ENCODE results near the gene EPHA7. TPM values are rescaled to one million over a fixed set of nuclear protein-coding genes. Genes with fewer than 3 reads are reported as not detected.
A peak's percentile ranks its signal among the peaks of the same experiment; 100 is the strongest.

EPHA7 gene
- total and polyA plus RNA-seq, 2 experiments from 2014 or later, result 35.8 to 59.0 TPM

DNA sequence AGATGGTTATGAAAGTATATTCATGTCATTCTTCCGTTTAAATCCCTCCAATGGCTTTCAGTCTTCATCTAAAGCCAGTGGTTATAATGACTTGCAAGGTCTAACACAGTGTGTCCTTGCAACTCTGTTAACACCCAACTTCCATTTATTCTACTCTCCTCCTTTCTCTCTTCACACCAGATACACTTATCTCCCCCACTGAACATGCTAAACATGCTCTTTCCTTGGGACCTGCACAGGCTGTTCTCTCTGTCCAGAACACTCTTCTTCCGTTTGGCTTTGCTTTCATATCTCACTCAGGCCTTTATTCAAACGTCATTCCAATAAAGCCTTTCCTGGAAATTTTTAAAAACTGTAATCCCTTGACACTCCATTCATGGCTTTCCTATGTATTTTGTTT lies 91.5 kb downstream of the EPHA7 start:
- TF ChIP-seq, protein P1, sequence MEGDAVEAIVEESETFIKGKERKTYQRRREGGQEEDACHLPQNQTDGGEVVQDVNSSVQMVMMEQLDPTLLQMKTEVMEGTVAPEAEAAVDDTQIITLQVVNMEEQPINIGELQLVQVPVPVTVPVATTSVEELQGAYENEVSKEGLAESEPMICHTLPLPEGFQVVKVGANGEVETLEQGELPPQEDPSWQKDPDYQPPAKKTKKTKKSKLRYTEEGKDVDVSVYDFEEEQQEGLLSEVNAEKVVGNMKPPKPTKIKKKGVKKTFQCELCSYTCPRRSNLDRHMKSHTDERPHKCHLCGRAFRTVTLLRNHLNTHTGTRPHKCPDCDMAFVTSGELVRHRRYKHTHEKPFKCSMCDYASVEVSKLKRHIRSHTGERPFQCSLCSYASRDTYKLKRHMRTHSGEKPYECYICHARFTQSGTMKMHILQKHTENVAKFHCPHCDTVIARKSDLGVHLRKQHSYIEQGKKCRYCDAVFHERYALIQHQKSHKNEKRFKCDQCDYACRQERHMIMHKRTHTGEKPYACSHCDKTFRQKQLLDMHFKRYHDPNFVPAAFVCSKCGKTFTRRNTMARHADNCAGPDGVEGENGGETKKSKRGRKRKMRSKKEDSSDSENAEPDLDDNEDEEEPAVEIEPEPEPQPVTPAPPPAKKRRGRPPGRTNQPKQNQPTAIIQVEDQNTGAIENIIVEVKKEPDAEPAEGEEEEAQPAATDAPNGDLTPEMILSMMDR (IDR thresholded peaks at IDR 0.05; ENCODE audit: low read depth, low read length), result no peak
- no peaks in the 10 kb centered on the region for H3K27me3 ChIP-seq
- H3K4me1 ChIP-seq (ENCODE audit: low read depth), result peaks cover 13% of the 10 kb centered on the region
- H3K36me3 ChIP-seq, result no peaks in the 10 kb centered on the region
- no peaks in the 10 kb centered on the region for H3K9me3 ChIP-seq (ENCODE audit: low read depth)
- DNase-seq (ENCODE audit: low read depth in 1 of 2, low spot score in 1 of 2), result no peak
- H3K4me3 ChIP-seq, result no peak overlapping the region
- H3K27ac ChIP-seq, result peak overlapping the region; percentile 24

DNA sequence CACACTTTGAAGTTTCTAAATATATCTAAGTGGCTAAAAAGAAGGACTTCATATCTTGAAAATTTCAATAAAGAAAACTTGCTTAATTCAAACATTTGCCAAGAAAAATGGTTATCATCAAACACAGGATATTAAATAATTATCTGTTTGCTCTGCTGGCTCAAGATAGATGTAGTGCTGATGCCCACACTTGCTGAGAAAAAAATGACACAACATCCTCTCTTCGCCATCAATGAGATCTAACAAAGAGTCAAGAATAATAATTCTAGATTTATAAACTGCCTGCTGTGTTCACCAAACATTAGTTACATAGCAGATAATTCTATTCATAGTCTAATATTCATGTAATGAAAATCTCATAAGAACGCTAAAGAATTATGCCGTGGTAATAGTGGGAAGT lies 93.6 kb downstream of the EPHA7 start:
- Histone ChIP-seq H3K36me3 (no peaks in the 10 kb centered on the region), H3K4me3 (no peak overlapping the region), H3K4me1 (ENCODE audit: low read depth) (peaks cover 4% of the 10 kb centered on the region), H3K27me3 (no peaks in the 10 kb centered on the region), H3K27ac (no peak overlapping the region), H3K9me3 (ENCODE audit: low read depth) (no peaks in the 10 kb centered on the region)
- TF ChIP-seq, protein P1 (IDR thresholded peaks at IDR 0.05; ENCODE audit: low read depth, low read length), result no peak
- no peak for DNase-seq (ENCODE audit: low read depth in 1 of 2, low spot score in 1 of 2)

DNA sequence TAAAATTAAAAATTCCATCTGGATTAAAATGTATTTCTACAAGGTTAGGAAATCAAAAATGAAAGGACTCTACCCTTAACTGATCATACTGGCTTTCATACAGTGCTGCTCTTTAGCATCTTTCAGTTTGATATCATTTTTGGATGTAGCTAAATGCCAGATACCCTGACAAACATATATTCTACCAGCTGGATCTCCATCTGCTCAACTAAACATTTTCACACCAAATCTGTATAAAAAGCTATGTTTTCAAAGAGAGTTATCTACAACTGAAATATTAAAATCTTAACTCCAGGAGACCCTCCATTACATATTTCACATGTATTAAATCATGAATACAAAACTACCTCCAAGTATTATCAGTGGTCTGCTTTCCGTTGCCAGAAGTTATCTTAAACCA lies 95.7 kb downstream of the EPHA7 start:
- Histone ChIP-seq H3K36me3 (no peaks in the 10 kb centered on the region), H3K9me3 (ENCODE audit: low read depth) (no peaks in the 10 kb centered on the region), H3K27me3 (no peaks in the 10 kb centered on the region), H3K4me1 (ENCODE audit: low read depth) (peaks cover 14% of the 10 kb centered on the region), H3K4me3 (no peak overlapping the region), H3K27ac (no peak overlapping the region)
- TF ChIP-seq, protein P1 (IDR thresholded peaks at IDR 0.05; ENCODE audit: low read depth, low read length), result no peak
- DNase-seq (ENCODE audit: low read depth in 1 of 2, low spot score in 1 of 2), result no peak

DNA sequence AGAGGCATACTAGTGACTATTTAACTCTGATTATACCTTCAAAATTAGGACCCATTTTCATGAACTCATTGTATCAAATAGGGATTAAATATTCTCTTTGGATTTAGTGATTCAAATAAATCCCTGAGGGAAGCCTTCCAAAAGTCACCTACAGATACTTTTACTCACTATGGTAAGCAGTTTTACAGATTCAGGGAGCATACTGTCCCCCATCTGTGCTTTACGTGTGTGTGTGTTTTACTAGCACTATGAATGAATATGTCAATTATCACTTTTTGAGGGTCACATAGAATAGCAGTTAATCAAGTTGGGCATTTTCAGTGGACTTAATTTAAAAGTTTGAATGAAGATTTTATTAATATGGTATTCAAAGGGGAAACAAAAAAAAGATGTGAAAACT lies 96.7 kb downstream of the EPHA7 start:
- Histone ChIP-seq H3K27ac (no peak overlapping the region), H3K27me3 (no peaks in the 10 kb centered on the region), H3K36me3 (no peaks in the 10 kb centered on the region), H3K4me1 (ENCODE audit: low read depth) (peaks cover 10% of the 10 kb centered on the region), H3K9me3 (ENCODE audit: low read depth) (no peaks in the 10 kb centered on the region), H3K4me3 (no peak overlapping the region)
- no peak for DNase-seq (ENCODE audit: low read depth in 1 of 2, low spot score in 1 of 2)
- TF ChIP-seq, protein P1 (IDR thresholded peaks at IDR 0.05; ENCODE audit: low read depth, low read length), result no peak

DNA sequence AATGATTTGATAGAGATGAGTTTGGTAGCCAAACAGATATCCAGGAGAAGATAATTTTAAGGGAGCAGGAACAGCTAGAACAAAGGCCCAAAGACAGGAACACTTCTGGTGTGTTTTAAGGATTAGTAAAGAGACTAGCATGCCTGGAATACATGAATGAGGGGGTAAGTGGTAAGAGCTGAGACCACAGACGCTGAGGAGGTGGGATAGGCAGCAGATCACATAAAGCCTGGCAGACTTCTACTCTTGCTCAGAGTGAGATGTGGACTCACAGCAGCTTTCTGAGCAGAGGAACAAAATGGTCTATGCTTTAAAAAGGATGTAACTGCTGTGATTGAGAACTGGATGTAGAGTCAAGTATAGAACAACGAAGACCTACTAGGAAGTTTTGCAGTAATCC lies 100.1 kb downstream of the EPHA7 start:
- peak overlapping the region; percentile 26 for H3K27ac ChIP-seq
- H3K9me3 ChIP-seq (ENCODE audit: low read depth), result no peaks in the 10 kb centered on the region
- TF ChIP-seq, protein P1 (IDR thresholded peaks at IDR 0.05; ENCODE audit: low read depth, low read length), result no peak
- no peak for DNase-seq (ENCODE audit: low read depth in 1 of 2, low spot score in 1 of 2)
- H3K4me1 ChIP-seq (ENCODE audit: low read depth), result peaks cover 10% of the 10 kb centered on the region
- no peaks in the 10 kb centered on the region for H3K27me3 ChIP-seq
- H3K4me3 ChIP-seq, result no peak overlapping the region
- H3K36me3 ChIP-seq, result no peaks in the 10 kb centered on the region

DNA sequence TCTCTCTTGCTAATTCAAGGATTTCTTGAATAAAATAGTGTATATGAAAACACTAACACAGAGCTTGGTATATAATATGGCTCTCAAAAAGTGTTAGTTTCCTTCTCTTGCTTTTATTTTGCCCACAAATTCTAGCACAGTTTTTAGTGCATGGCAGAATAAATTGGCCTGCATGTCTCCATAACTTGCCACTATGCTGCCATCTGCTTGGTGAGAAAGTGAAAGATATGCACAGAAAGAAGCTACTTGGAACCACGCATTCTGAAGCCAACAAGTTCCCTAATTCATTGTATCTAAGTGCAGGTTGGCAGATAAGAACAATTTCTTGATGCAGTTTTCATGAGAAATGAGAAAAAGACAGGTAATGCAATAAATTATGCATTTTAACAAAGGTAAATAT lies 101.2 kb downstream of the EPHA7 start:
- Histone ChIP-seq H3K4me3 (no peak overlapping the region), H3K36me3 (no peaks in the 10 kb centered on the region), H3K9me3 (ENCODE audit: low read depth) (no peaks in the 10 kb centered on the region), H3K27me3 (no peaks in the 10 kb centered on the region), H3K4me1 (ENCODE audit: low read depth) (peaks cover 10% of the 10 kb centered on the region), H3K27ac (no peak overlapping the region)
- DNase-seq (ENCODE audit: low read depth in 1 of 2, low spot score in 1 of 2), result no peak
- TF ChIP-seq, protein P1 (IDR thresholded peaks at IDR 0.05; ENCODE audit: low read depth, low read length), result no peak

Measured in cardiac muscle cell (in vitro differentiated cells and primary cell).